HL-60/S4 (cell line): Measurements from ENCODE around the gene C18orf32.

Experiments used
- in situ Hi-C: fragments of 300-500 bp; cut with MboI; formaldehyde crosslinking; loops from 2 replicates; pipeline ENCODE4 v1.14.3; 2022; ENCODE audit warnings: low sequenced_read_pairs

C18orf32 gene

GRCh38 chr18:49506438-49506837, 19.4 kb upstream of the C18orf32 start:
- in situ Hi-C loops = loop anchor here (25.0 kb wide), 1 partner anchor 356 kb away; no protein-coding TSS in a partner anchor

- in situ Hi-C loops = loop anchor here (25.0 kb wide), 1 partner anchor 358 kb away; no protein-coding TSS in a partner anchor
Observed at GRCh38 chr18:49503931-49504330, 16.9 kb upstream of the C18orf32 start.

- in situ Hi-C loops = loop anchor here (25.0 kb wide), 1 partner anchor 362 kb away; no protein-coding TSS in a partner anchor
Observed at GRCh38 chr18:49500201-49500921, 13.3 kb upstream of the C18orf32 start.

- in situ Hi-C loops = loop anchor here (25.0 kb wide), 1 partner anchor 763 kb away; the partner anchor contains the start of gene CFAP53
Observed at GRCh38 chr18:49499046-49499637, 12.1 kb upstream of the C18orf32 start.

- in situ Hi-C loops = loop anchor here (25.0 kb wide), 1 partner anchor 767 kb away; the partner anchor contains the start of gene CFAP53
Observed at GRCh38 chr18:49495480-49495879, 8.4 kb upstream of the C18orf32 start.

- in situ Hi-C loops = loop anchor here (25.0 kb wide), 1 partner anchor 767 kb away; the partner anchor contains the start of gene CFAP53
Observed at GRCh38 chr18:49495076-49495475, 8.0 kb upstream of the C18orf32 start.

- in situ Hi-C loops = loop anchor here (25.0 kb wide), 1 partner anchor 768 kb away; the partner anchor contains the start of gene CFAP53
Observed at GRCh38 chr18:49494660-49495059, 7.6 kb upstream of the C18orf32 start.

- in situ Hi-C loops = loop anchor here (25.0 kb wide), 1 partner anchor 770 kb away; the partner anchor contains the start of gene CFAP53
Observed at GRCh38 chr18:49492694-49493033, 5.6 kb upstream of the C18orf32 start.

GRCh38 chr18:49491857-49492693, 5.0 kb upstream of the C18orf32 start, which contains the start of gene RPL17:
Gene RPL17, minus strand, starts transcription at chr18:49492465.
- in situ Hi-C loops = loop anchor here (25.0 kb wide), 1 partner anchor 770 kb away; the partner anchor contains the start of gene CFAP53

- in situ Hi-C loops = loop anchor here (25.0 kb wide), 1 partner anchor 771 kb away; the partner anchor contains the start of gene CFAP53
Observed at GRCh38 chr18:49491534-49491856, 4.5 kb upstream of the C18orf32 start.

- in situ Hi-C loops = loop anchor here (25.0 kb wide), 1 partner anchor 772 kb away; the partner anchor contains the start of gene CFAP53
Observed at GRCh38 chr18:49490246-49490762, 3.3 kb upstream of the C18orf32 start.

GRCh38 chr18:49487711-49488310, 777 bp upstream of the C18orf32 start:
- in situ Hi-C loops = loop anchor here (25.0 kb wide), 1 partner anchor 774 kb away; the partner anchor contains the start of gene CFAP53

GRCh38 chr18:49486606-49486952, 455 bp downstream of the C18orf32 start:
- in situ Hi-C loops = loop anchor here (25.0 kb wide), 1 partner anchor 776 kb away; the partner anchor contains the start of gene CFAP53

- in situ Hi-C loops = loop anchor here (25.0 kb wide), 1 partner anchor 776 kb away; the partner anchor contains the start of gene CFAP53
Observed at GRCh38 chr18:49486134-49486533, 900 bp downstream of the C18orf32 start.

- in situ Hi-C loops = loop anchor here (25.0 kb wide), 1 partner anchor 779 kb away; the partner anchor contains the start of gene CFAP53
Observed at GRCh38 chr18:49483198-49483597, 3.8 kb downstream of the C18orf32 start.

GRCh38 chr18:49481907-49482306, 5.1 kb downstream of the C18orf32 start:
- in situ Hi-C loops = loop anchor here (25.0 kb wide), 1 partner anchor 780 kb away; the partner anchor contains the start of gene CFAP53

GRCh38 chr18:49481317-49481716, 5.7 kb downstream of the C18orf32 start:
- in situ Hi-C loops = loop anchor here (25.0 kb wide), 1 partner anchor 781 kb away; the partner anchor contains the start of gene CFAP53

- in situ Hi-C loops = loop anchor here (25.0 kb wide), 1 partner anchor 783 kb away; the partner anchor contains the start of gene CFAP53
Observed at GRCh38 chr18:49479381-49480137, 7.5 kb downstream of the C18orf32 start.
